ENCODE measurements around the gene DRD4. TPM values are rescaled to one million over a fixed set of nuclear protein-coding genes. Genes with fewer than 3 reads are reported as not detected.
A peak's percentile ranks its signal among the peaks of the same experiment; 100 is the strongest.
"Not testable (repeated sequence)": the region's sequence is repeated elsewhere in the genome, so short reads cannot be mapped to it uniquely, and the experiment has no call there.

The DRD4 gene
- total and polyA plus RNA-seq, 5 donors from 2014 or later = not detected

- Histone ChIP-seq H3K36me3 (ENCODE audit: control insufficient read depth, insufficient read depth, low read length) (peaks cover 5% of the 10 kb centered on the region), H3K27me3 (ENCODE audit: control insufficient read depth, insufficient read depth, low read length) (no peaks in the 10 kb centered on the region), H3K27ac (ENCODE audit: insufficient read depth, low read length, poor library complexity, severe bottlenecking) (no peak overlapping the region), H3K4me3 (ENCODE audit: low read depth, low read length) (no peak overlapping the region), H3K4me1 (ENCODE audit: control insufficient read depth, insufficient read depth, low read length, poor library complexity, severe bottlenecking) (peaks cover 2% of the 10 kb centered on the region), H3K9me3 (ENCODE audit: control insufficient read depth in 2 of 2, low read length in 2 of 2) (no peaks in the 10 kb centered on the region)
- no peak overlapping the region for H3K4me3 Mint-ChIP-seq
- peaks cover 6% of the 10 kb centered on the region for H3K27me3 Mint-ChIP-seq
- DNase-seq (no peak), ATAC-seq (ENCODE audit: low read depth in 2 of 2) (no peak)
- no peaks in the 10 kb centered on the region for H3K9me3 Mint-ChIP-seq
- H3K36me3 Mint-ChIP-seq = no peaks in the 10 kb centered on the region
- peaks cover 0 to 3% (median 0%) of the 10 kb centered on the region in 4 donors for H3K4me1 Mint-ChIP-seq
- H3K27ac Mint-ChIP-seq = no peak overlapping the region
These were observed 7.0 kb downstream of the DRD4 start for GRCh38 chr11:643849-644738.

GRCh38 chr11:645536-645935 lies 8.5 kb downstream of the DRD4 start:
- no peak overlapping the region for H3K27ac ChIP-seq (ENCODE audit: insufficient read depth, low read length, poor library complexity, severe bottlenecking)
- ATAC-seq (ENCODE audit: low read depth in 2 of 2) = no peak
- Mint-ChIP-seq H3K9me3 (no peaks in the 10 kb centered on the region), H3K27ac (no peak overlapping the region), H3K4me1 (no peaks in the 10 kb centered on the region), H3K36me3 (no peaks in the 10 kb centered on the region), H3K4me3 (peak overlapping the region in 1 of 4 donors; percentile 38), H3K27me3 (peaks cover 2% of the 10 kb centered on the region)
- no peaks in the 10 kb centered on the region for H3K9me3 ChIP-seq (ENCODE audit: control insufficient read depth in 2 of 2, low read length in 2 of 2)
- peaks cover 5% of the 10 kb centered on the region for H3K36me3 ChIP-seq (ENCODE audit: control insufficient read depth, insufficient read depth, low read length)
- H3K27me3 ChIP-seq (ENCODE audit: control insufficient read depth, insufficient read depth, low read length) = no peaks in the 10 kb centered on the region
- no peak overlapping the region for H3K4me3 ChIP-seq (ENCODE audit: low read depth, low read length)
- H3K4me1 ChIP-seq (ENCODE audit: control insufficient read depth, insufficient read depth, low read length, poor library complexity, severe bottlenecking) = no peaks in the 10 kb centered on the region
- DNase-seq = no peak

- H3K4me1 ChIP-seq (ENCODE audit: control insufficient read depth, insufficient read depth, low read length, poor library complexity, severe bottlenecking) = no peaks in the 10 kb centered on the region
- Mint-ChIP-seq H3K4me3 (no peak overlapping the region), H3K27ac (no peak overlapping the region), H3K36me3 (no peaks in the 10 kb centered on the region), H3K4me1 (no peaks in the 10 kb centered on the region), H3K27me3 (no peaks in the 10 kb centered on the region), H3K9me3 (no peaks in the 10 kb centered on the region)
- H3K4me3 ChIP-seq (ENCODE audit: low read depth, low read length) = no peak overlapping the region
- H3K9me3 ChIP-seq (ENCODE audit: control insufficient read depth in 2 of 2, low read length in 2 of 2) = no peaks in the 10 kb centered on the region
- DNase-seq (no peak), ATAC-seq (ENCODE audit: low read depth in 2 of 2) (no peak)
- H3K27ac ChIP-seq (ENCODE audit: insufficient read depth, low read length, poor library complexity, severe bottlenecking) = no peak overlapping the region
- H3K27me3 ChIP-seq (ENCODE audit: control insufficient read depth, insufficient read depth, low read length) = no peaks in the 10 kb centered on the region
- H3K36me3 ChIP-seq (ENCODE audit: control insufficient read depth, insufficient read depth, low read length) = peaks cover 5% of the 10 kb centered on the region
These were observed 9.1 kb downstream of the DRD4 start for GRCh38 chr11:646214-646613.

- not testable (repeated sequence) for H3K27me3 Mint-ChIP-seq; H3K36me3 ChIP-seq (ENCODE audit: control insufficient read depth, insufficient read depth, low read length)
These were observed 10.6 kb downstream of the DRD4 start for GRCh38 chr11:647672-648158.

GRCh38 chr11:650482-650881 lies 13.4 kb downstream of the DRD4 start:
- H3K36me3 Mint-ChIP-seq = peaks cover 9% of the 10 kb centered on the region
- no peaks in the 10 kb centered on the region for H3K4me1 Mint-ChIP-seq
- H3K4me1 ChIP-seq (ENCODE audit: control insufficient read depth, insufficient read depth, low read length, poor library complexity, severe bottlenecking) = no peaks in the 10 kb centered on the region
- no peaks in the 10 kb centered on the region for H3K9me3 ChIP-seq (ENCODE audit: control insufficient read depth in 2 of 2, low read length in 2 of 2)
- no peaks in the 10 kb centered on the region for H3K9me3 Mint-ChIP-seq
- no peak overlapping the region for H3K27ac Mint-ChIP-seq
- DNase-seq = no peak
- H3K4me3 Mint-ChIP-seq = no peak overlapping the region
- no peaks in the 10 kb centered on the region for H3K27me3 ChIP-seq (ENCODE audit: control insufficient read depth, insufficient read depth, low read length)
- no peak overlapping the region for H3K4me3 ChIP-seq (ENCODE audit: low read depth, low read length)
- no peak overlapping the region for H3K27ac ChIP-seq (ENCODE audit: insufficient read depth, low read length, poor library complexity, severe bottlenecking)
- no peaks in the 10 kb centered on the region for H3K27me3 Mint-ChIP-seq
- ATAC-seq (ENCODE audit: low read depth in 2 of 2) = no peak
- peaks cover 8% of the 10 kb centered on the region for H3K36me3 ChIP-seq (ENCODE audit: control insufficient read depth, insufficient read depth, low read length)

More at GRCh38 chr11:647672-648158, 10.6 kb downstream of the DRD4 start:
- H3K9me3 ChIP-seq (ENCODE audit: control insufficient read depth in 2 of 2, low read length in 2 of 2); H3K4me3 ChIP-seq (ENCODE audit: low read depth, low read length); ATAC-seq (ENCODE audit: low read depth in 2 of 2); H3K27ac ChIP-seq (ENCODE audit: insufficient read depth, low read length, poor library complexity, severe bottlenecking); H3K36me3 Mint-ChIP-seq; H3K4me3 Mint-ChIP-seq; DNase-seq; H3K27ac Mint-ChIP-seq; H3K4me1 ChIP-seq (ENCODE audit: control insufficient read depth, insufficient read depth, low read length, poor library complexity, severe bottlenecking); H3K4me1 Mint-ChIP-seq; H3K27me3 ChIP-seq (ENCODE audit: control insufficient read depth, insufficient read depth, low read length); H3K9me3 Mint-ChIP-seq: not testable (repeated sequence)

GRCh38 chr11:653136-653535 lies 16.1 kb downstream of the DRD4 start:
- not testable (repeated sequence) for H3K27ac ChIP-seq (ENCODE audit: insufficient read depth, low read length, poor library complexity, severe bottlenecking); H3K27ac Mint-ChIP-seq; H3K27me3 ChIP-seq (ENCODE audit: control insufficient read depth, insufficient read depth, low read length); H3K4me1 Mint-ChIP-seq; H3K36me3 Mint-ChIP-seq; H3K9me3 ChIP-seq (ENCODE audit: control insufficient read depth in 2 of 2, low read length in 2 of 2); DNase-seq; ATAC-seq (ENCODE audit: low read depth in 2 of 2); H3K4me1 ChIP-seq (ENCODE audit: control insufficient read depth, insufficient read depth, low read length, poor library complexity, severe bottlenecking); H3K27me3 Mint-ChIP-seq; H3K4me3 Mint-ChIP-seq; H3K4me3 ChIP-seq (ENCODE audit: low read depth, low read length); H3K9me3 Mint-ChIP-seq
- H3K36me3 ChIP-seq (ENCODE audit: control insufficient read depth, insufficient read depth, low read length) = peaks cover 10% of the 10 kb centered on the region

- Histone ChIP-seq H3K9me3 (ENCODE audit: control insufficient read depth in 2 of 2, low read length in 2 of 2) (no peaks in the 10 kb centered on the region), H3K4me1 (ENCODE audit: control insufficient read depth, insufficient read depth, low read length, poor library complexity, severe bottlenecking) (no peaks in the 10 kb centered on the region), H3K4me3 (ENCODE audit: low read depth, low read length) (no peak overlapping the region), H3K27ac (ENCODE audit: insufficient read depth, low read length, poor library complexity, severe bottlenecking) (no peak overlapping the region), H3K27me3 (ENCODE audit: control insufficient read depth, insufficient read depth, low read length) (no peaks in the 10 kb centered on the region), H3K36me3 (ENCODE audit: control insufficient read depth, insufficient read depth, low read length) (peaks cover 10% of the 10 kb centered on the region)
- no peaks in the 10 kb centered on the region for H3K4me1 Mint-ChIP-seq
- ATAC-seq (ENCODE audit: low read depth in 2 of 2) (no peak), DNase-seq (no peak)
- no peak overlapping the region for H3K27ac Mint-ChIP-seq
- no peak overlapping the region for H3K4me3 Mint-ChIP-seq
- H3K36me3 Mint-ChIP-seq = peaks cover 9% of the 10 kb centered on the region
- H3K27me3 Mint-ChIP-seq = no peaks in the 10 kb centered on the region
- H3K9me3 Mint-ChIP-seq = no peaks in the 10 kb centered on the region
These were observed 16.8 kb downstream of the DRD4 start for GRCh38 chr11:653837-654236.

GRCh38 chr11:654444-654843 lies 17.4 kb downstream of the DRD4 start:
- not testable (repeated sequence) for H3K9me3 Mint-ChIP-seq; ATAC-seq (ENCODE audit: low read depth in 2 of 2); H3K27ac Mint-ChIP-seq; H3K27me3 ChIP-seq (ENCODE audit: control insufficient read depth, insufficient read depth, low read length); H3K4me1 Mint-ChIP-seq; H3K9me3 ChIP-seq (ENCODE audit: control insufficient read depth in 2 of 2, low read length in 2 of 2); H3K27ac ChIP-seq (ENCODE audit: insufficient read depth, low read length, poor library complexity, severe bottlenecking); H3K4me3 Mint-ChIP-seq; DNase-seq; H3K4me3 ChIP-seq (ENCODE audit: low read depth, low read length); H3K4me1 ChIP-seq (ENCODE audit: control insufficient read depth, insufficient read depth, low read length, poor library complexity, severe bottlenecking); H3K27me3 Mint-ChIP-seq
- peaks cover 16% of the 10 kb centered on the region for H3K36me3 ChIP-seq (ENCODE audit: control insufficient read depth, insufficient read depth, low read length)
- peaks cover 10% of the 10 kb centered on the region for H3K36me3 Mint-ChIP-seq

All from CD4-positive, CD25-positive, alpha-beta regulatory T cell (primary cell).